ENCODE measurements around the gene GUCY1A1.

The GUCY1A1 gene

GRCh38 chr4:155692361-155692760 lies 25.7 kb downstream of the GUCY1A1 start:
- DNase-seq (ENCODE audit: low read depth): no peak

- no peak for DNase-seq (ENCODE audit: low read depth)
Observed at GRCh38 chr4:155693015-155693663, 26.5 kb downstream of the GUCY1A1 start.

GRCh38 chr4:155694100-155694785 lies 27.6 kb downstream of the GUCY1A1 start:
- no peak for DNase-seq (ENCODE audit: low read depth)

GRCh38 chr4:155696226-155696625 lies 29.6 kb downstream of the GUCY1A1 start:
- no peak for DNase-seq (ENCODE audit: low read depth)

GRCh38 chr4:155696726-155697125 lies 30.1 kb downstream of the GUCY1A1 start:
- DNase-seq (ENCODE audit: low read depth): no peak

GRCh38 chr4:155701827-155702226 lies 35.2 kb downstream of the GUCY1A1 start:
- no peak for DNase-seq (ENCODE audit: low read depth)

GRCh38 chr4:155703486-155704247 lies 37.0 kb downstream of the GUCY1A1 start:
- no peak for DNase-seq (ENCODE audit: low read depth)

GRCh38 chr4:155704841-155705404 lies 38.3 kb downstream of the GUCY1A1 start:
- DNase-seq (ENCODE audit: low read depth): no peak

- DNase-seq (ENCODE audit: low read depth): no peak
Observed at GRCh38 chr4:155705664-155706063, 39.0 kb downstream of the GUCY1A1 start.

GRCh38 chr4:155706147-155706546 lies 39.5 kb downstream of the GUCY1A1 start:
- DNase-seq (ENCODE audit: low read depth): no peak

GRCh38 chr4:155707251-155707650 lies 40.6 kb downstream of the GUCY1A1 start:
- no peak for DNase-seq (ENCODE audit: low read depth)

- DNase-seq (ENCODE audit: low read depth): no peak
Observed at GRCh38 chr4:155708782-155709181, 42.1 kb downstream of the GUCY1A1 start.

GRCh38 chr4:155709918-155710317 lies 43.3 kb downstream of the GUCY1A1 start:
- no peak for DNase-seq (ENCODE audit: low read depth)

- DNase-seq (ENCODE audit: low read depth): no peak
Observed at GRCh38 chr4:155711556-155711955, 44.9 kb downstream of the GUCY1A1 start.

GRCh38 chr4:155712846-155713245 lies 46.2 kb downstream of the GUCY1A1 start:
- no peak for DNase-seq (ENCODE audit: low read depth)

GRCh38 chr4:155713911-155714310 lies 47.3 kb downstream of the GUCY1A1 start:
- no peak for DNase-seq (ENCODE audit: low read depth)

- no peak for DNase-seq (ENCODE audit: low read depth)
Observed at GRCh38 chr4:155722336-155722735, 55.7 kb downstream of the GUCY1A1 start.

- DNase-seq (ENCODE audit: low read depth): no peak
Observed at GRCh38 chr4:155722816-155723499, 56.3 kb downstream of the GUCY1A1 start.

- no peak for DNase-seq (ENCODE audit: low read depth)
Observed at GRCh38 chr4:155724731-155725130, 58.1 kb downstream of the GUCY1A1 start.

GRCh38 chr4:155734065-155734464 lies 67.4 kb downstream of the GUCY1A1 start:
- no peak for DNase-seq (ENCODE audit: low read depth)

GRCh38 chr4:155734951-155735350 lies 68.3 kb downstream of the GUCY1A1 start:
- DNase-seq (ENCODE audit: low read depth): no peak

- DNase-seq (ENCODE audit: low read depth): no peak
Observed at GRCh38 chr4:155735496-155735895, 68.8 kb downstream of the GUCY1A1 start.
